Measurements from ENCODE around the gene G3BP2. TPM values are rescaled to one million over a fixed set of nuclear protein-coding genes. Genes with fewer than 3 reads are reported as not detected.

The G3BP2 gene
- total RNA-seq: 201 and 299 TPM in 2 replicates

DNA sequence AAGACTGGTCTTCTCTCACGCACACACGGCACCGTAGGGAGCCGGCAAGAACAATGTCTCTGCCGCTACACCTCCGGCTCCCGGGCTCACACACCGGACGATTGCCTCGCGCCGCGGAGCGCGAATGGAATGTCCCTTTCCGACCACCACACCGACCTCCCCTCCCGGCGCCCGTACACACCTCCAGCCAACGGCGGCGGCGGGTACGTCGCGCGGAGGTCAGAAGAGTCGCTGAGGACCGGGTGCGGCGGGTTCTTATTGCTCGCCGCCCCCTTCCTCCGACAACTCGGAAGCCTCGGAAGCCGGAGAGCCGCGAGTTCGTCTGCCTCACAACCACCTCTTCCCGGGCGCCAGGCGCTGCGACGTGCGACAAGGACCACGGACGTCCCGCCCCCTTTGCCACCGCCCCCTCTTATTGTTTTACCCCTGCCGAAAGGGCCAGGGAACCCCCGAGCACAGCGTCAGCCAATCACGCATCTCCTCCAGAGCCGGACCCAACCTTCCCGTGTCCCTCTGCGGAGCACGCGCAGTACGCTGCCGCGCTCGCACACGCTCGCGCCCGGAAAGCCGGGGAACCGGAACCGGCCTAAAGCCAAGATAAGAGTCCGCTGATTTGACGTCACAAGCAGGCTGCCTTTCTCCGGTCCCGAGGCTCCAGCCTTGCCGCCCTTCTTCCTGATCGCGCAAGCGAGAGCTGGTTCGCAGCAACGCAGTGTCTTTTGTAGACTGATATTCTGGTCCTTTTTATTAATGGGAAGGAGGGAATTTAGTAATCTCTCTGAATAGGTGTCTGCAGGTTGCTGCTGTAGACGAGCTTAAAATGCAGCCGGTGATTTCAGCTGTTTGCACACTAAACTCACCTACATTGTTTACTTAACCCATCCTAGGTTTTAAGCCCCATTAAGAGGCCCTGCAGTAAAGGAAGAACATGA lies at the start of gene G3BP2:
TSS of gene G3BP2 (minus strand) at position 385 of the 932 bp plus-strand sequence. CDS start 11,386 bp downstream, outside the sequence.

GRCh38 chr4:75630174-75630936 lies 42.9 kb downstream of the G3BP2 start, which contains the start of gene CDKL2:
CDKL2 (minus strand) TSS chr4:75630528; CDS start chr4:75625988, 4,540 bp downstream.

Other genes with a start within 250 kb of the G3BP2 start
- 18.1 and 33.7 TPM in 2 replicates for gene RCHY1, start 159.0 kb downstream of the G3BP2 start, total RNA-seq
- gene THAP6, start 158.9 kb downstream of the G3BP2 start, total RNA-seq: 14.4 and 22.4 TPM in 2 replicates
- gene ODAPH, start 117.3 kb downstream of the G3BP2 start, total RNA-seq: not detected in 2 replicates
- 0.34 and 3.0 TPM in 2 replicates for gene CDKL2, start 42.9 kb downstream of the G3BP2 start, total RNA-seq
- gene USO1, start 51.2 kb upstream of the G3BP2 start, total RNA-seq: 92.1 and 120 TPM in 2 replicates
- not detected in 2 replicates for gene PPEF2, start 229.0 kb upstream of the G3BP2 start, total RNA-seq